Measurements from ENCODE around the gene TSPEAR.
"Not testable (repeated sequence)": the region's sequence is repeated elsewhere in the genome, so short reads cannot be mapped to it uniquely, and the experiment has no call there.

The TSPEAR gene

GRCh38 chr21:44614161-44614631 lies 97.2 kb downstream of the TSPEAR start:
- Histone ChIP-seq H3K4me1 (no peaks in the 10 kb centered on the region), H3K27me3 (peaks cover 11% of the 10 kb centered on the region), H3K9me3 (no peaks in the 10 kb centered on the region), H3K36me3 (no peaks in the 10 kb centered on the region), H3K4me3 (ENCODE audit: low read depth, low read length) (no peak overlapping the region)
- TF ChIP-seq, protein P1, sequence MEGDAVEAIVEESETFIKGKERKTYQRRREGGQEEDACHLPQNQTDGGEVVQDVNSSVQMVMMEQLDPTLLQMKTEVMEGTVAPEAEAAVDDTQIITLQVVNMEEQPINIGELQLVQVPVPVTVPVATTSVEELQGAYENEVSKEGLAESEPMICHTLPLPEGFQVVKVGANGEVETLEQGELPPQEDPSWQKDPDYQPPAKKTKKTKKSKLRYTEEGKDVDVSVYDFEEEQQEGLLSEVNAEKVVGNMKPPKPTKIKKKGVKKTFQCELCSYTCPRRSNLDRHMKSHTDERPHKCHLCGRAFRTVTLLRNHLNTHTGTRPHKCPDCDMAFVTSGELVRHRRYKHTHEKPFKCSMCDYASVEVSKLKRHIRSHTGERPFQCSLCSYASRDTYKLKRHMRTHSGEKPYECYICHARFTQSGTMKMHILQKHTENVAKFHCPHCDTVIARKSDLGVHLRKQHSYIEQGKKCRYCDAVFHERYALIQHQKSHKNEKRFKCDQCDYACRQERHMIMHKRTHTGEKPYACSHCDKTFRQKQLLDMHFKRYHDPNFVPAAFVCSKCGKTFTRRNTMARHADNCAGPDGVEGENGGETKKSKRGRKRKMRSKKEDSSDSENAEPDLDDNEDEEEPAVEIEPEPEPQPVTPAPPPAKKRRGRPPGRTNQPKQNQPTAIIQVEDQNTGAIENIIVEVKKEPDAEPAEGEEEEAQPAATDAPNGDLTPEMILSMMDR (IDR thresholded peaks at IDR 0.05; ENCODE audit: low read depth, low read length) = no peak
- no peak for DNase-seq

DNA sequence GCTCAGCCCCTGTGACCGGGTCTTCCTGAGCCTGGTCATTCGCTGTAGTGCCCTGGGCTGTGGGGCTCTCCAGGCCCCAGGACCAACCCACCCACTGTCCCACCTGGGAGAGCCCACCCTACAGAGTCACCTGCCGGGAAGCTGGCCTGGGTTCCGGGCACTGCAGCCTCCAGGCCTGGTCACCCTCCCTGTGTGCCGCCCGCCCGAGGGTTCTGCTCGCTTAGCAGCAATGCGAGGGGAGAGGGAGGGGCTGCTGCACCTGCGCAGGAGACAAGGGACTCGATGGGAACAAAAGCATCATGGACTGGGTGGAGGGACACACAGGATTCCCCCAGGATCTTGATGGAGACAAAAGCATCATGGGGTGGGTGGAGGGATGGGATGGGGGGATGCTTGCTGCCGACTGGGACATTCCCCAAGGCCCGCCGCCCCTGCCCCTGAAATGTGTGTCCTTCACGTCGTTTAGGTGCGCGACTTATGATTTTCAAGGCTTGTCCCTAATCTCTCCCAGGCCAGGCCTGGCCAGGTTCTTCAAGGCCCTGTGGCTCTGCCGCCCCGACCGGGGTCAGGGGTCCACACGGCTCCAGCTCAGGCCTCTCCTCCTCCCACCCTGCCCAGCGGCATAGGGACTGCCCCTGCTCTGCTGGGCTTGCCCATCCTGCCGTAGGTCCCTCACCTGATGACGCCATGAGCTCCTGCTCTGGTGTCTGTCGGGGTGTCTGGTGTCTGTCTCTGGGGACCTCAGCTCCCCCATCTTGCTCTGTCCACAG lies 97.8 kb downstream of the TSPEAR start:
- Histone ChIP-seq H3K4me3 (ENCODE audit: low read depth, low read length) (no peak overlapping the region), H3K4me1 (no peaks in the 10 kb centered on the region), H3K9me3 (no peaks in the 10 kb centered on the region), H3K27me3 (peaks cover 11% of the 10 kb centered on the region), H3K36me3 (no peaks in the 10 kb centered on the region)
- TF ChIP-seq, protein P1 (IDR thresholded peaks at IDR 0.05; ENCODE audit: low read depth, low read length) = no peak
- no peak for DNase-seq

- H3K9me3 ChIP-seq = no peaks in the 10 kb centered on the region
- H3K36me3 ChIP-seq = no peaks in the 10 kb centered on the region
- no peak overlapping the region for H3K4me3 ChIP-seq (ENCODE audit: low read depth, low read length)
- H3K27me3 ChIP-seq = peaks cover 11% of the 10 kb centered on the region
- no peaks in the 10 kb centered on the region for H3K4me1 ChIP-seq
- TF ChIP-seq, protein P1 (IDR thresholded peaks at IDR 0.05; ENCODE audit: low read depth, low read length) = no peak
- no peak for DNase-seq
These were observed 98.6 kb downstream of the TSPEAR start for GRCh38 chr21:44612669-44613229.

GRCh38 chr21:44612029-44612486 lies 99.3 kb downstream of the TSPEAR start, which contains the start of gene KRTAP10-8:
TSS of gene KRTAP10-8 (plus strand) at chr21:44612079. CDS start at chr21:44612101, 22 bp downstream.
- Histone ChIP-seq H3K27me3 (peaks cover 11% of the 10 kb centered on the region), H3K9me3 (no peaks in the 10 kb centered on the region), H3K36me3 (no peaks in the 10 kb centered on the region), H3K4me3 (ENCODE audit: low read depth, low read length) (no peak within 1 kb of the TSS), H3K4me1 (no peaks in the 10 kb centered on the region)
- TF ChIP-seq, protein P1 (IDR thresholded peaks at IDR 0.05; ENCODE audit: low read depth, low read length) = no peak
- DNase-seq = no peak

DNA sequence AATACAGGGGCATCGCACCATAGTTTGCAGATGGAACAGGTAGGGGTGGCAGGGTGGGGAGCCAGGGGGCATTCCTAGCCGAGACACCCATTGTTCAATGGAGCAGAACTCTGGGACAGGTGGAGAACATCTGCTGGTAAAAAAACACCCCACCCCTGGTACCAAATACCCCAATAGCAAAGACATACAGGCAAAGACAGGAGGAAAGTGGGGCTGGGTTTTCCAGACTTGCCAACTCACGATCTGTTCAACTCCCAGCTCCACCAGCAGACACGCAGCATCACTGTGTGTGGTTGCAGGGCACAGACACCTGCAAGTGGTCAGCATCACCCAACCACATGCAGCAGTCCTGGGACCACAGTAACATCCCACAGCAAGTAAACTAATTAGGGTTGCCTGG lies 99.8 kb downstream of the TSPEAR start:
- H3K36me3 ChIP-seq = no peaks in the 10 kb centered on the region
- TF ChIP-seq, protein P1 (IDR thresholded peaks at IDR 0.05; ENCODE audit: low read depth, low read length) = no peak

DNA sequence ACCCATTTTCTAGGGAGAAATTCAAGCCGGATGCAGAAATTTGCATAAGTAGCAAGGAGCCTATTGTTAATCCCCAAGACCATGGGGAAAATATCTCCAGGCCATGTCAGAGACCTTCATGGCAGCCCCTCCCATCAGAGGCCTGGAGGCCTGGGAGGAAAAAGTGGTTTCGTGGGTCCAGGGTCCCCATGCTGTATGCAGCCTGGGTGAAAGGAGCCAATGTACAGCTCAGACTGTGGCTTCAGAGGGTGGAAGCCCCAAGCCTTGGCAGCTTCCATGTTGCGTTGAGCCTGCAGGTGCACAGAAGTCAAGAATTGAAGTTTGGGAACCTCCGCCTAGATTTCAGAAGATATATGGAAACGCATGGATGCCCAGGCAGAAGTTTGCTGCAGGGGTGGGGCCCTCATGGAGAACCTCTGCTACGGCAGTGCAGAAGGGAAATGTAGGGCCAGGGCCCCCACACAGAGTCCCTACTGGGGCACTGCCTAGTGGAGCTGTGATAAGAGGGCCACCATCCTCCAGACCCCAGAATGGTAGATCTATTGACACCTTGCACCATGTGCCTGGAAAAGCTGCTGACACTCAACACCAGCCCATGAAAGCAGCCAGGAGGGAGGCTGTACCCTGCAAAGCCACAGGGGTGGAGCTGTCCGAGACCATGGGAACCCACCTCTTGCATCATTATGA lies 101.1 kb downstream of the TSPEAR start:
- not testable (repeated sequence) for H3K4me3 ChIP-seq (ENCODE audit: low read depth, low read length); DNase-seq; H3K9me3 ChIP-seq; H3K27me3 ChIP-seq; H3K4me1 ChIP-seq; H3K36me3 ChIP-seq

More for the DNA sequence above, 99.8 kb downstream of the TSPEAR start:
- no peak overlapping the region for H3K4me3 ChIP-seq (ENCODE audit: low read depth, low read length)
- peaks cover 10% of the 10 kb centered on the region for H3K27me3 ChIP-seq
- DNase-seq = no peak
- H3K9me3 ChIP-seq = no peaks in the 10 kb centered on the region
- H3K4me1 ChIP-seq = no peaks in the 10 kb centered on the region
